CMK (cell line): ENCODE measurements around the gene NAA38.

Source experiments
- DNase-seq: peaks from one replicate; pipeline ENCODE4 v3.0.0-alpha.2; 2010; ENCODE audit warnings: low read depth

Gene NAA38, protein sequence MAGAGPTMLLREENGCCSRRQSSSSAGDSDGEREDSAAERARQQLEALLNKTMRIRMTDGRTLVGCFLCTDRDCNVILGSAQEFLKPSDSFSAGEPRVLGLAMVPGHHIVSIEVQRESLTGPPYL

GRCh38 chr17:7856811-7857712 lies at the start of gene NAA38:
Gene NAA38, minus strand, starts transcription at chr17:7857559. Its CDS starts 96 bp downstream, at chr17:7857463.
- peak; percentile 83 for DNase-seq

DNA sequence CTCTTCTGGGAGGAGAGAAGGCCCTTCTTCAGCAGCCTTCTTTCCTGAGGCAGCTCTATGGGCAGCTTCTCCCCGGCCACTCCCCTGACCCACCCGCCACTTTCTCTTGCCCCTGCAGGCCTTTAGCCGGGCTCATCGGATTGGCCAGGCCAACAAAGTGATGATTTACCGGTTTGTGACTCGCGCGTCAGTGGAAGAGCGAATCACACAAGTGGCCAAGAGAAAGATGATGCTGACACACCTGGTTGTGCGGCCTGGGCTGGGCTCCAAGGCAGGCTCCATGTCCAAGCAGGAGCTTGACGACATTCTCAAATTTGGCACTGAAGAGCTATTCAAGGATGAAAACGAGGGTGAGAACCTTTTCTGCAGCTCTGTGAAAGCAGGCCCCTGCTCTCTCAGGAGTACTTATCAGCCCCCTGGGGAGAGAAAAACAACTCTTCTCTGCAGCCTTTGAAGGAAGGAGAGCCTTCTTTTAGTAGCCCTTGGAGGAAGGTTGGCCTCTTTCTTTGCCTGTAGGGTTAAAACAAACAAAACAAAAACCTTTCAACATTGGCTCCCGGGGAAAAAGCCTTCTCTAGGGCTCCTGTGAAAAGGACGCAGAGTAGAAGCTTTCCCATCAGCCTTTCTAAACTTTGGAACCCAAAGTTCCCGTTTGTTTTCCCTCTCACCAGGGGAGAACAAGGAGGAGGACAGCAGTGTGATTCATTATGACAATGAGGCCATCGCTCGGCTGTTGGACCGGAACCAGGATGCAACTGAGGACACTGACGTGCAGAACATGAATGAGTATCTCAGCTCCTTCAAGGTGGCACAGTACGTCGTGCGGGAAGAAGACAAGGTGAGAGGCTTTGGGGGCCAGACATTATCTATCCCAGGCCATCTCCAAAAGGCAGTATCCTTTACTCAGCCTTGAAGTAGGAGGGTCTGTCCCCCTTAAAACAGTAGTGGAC lies 46.1 kb upstream of the NAA38 start:
- no peak for DNase-seq

GRCh38 chr17:7897773-7898172 lies 40.4 kb upstream of the NAA38 start:
- DNase-seq = no peak

DNA sequence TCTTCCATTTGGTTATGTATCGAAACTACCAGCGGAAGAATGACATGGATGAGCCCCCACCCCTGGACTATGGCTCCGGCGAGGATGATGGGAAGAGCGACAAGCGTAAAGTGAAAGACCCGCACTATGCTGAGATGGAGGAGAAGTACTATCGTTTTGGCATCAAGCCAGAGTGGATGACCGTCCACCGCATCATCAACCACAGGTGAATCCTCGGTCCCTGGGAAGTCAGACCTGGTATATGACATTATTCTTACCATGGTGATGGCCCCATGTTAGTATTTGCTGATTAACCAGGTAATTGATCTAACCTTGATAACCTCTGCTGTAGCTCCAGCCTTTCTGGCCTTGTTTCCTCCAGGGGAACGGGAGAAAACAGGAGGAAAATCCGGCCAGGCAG lies 39.7 kb upstream of the NAA38 start:
- DNase-seq = no peak

GRCh38 chr17:7894866-7895265 lies 37.5 kb upstream of the NAA38 start:
- DNase-seq = no peak

GRCh38 chr17:7894226-7894625 lies 36.9 kb upstream of the NAA38 start:
- DNase-seq = no peak

- DNase-seq = no peak
These were observed 36.0 kb upstream of the NAA38 start for GRCh38 chr17:7893187-7893880.

GRCh38 chr17:7889166-7889955 lies 32.0 kb upstream of the NAA38 start:
- no peak for DNase-seq

DNA sequence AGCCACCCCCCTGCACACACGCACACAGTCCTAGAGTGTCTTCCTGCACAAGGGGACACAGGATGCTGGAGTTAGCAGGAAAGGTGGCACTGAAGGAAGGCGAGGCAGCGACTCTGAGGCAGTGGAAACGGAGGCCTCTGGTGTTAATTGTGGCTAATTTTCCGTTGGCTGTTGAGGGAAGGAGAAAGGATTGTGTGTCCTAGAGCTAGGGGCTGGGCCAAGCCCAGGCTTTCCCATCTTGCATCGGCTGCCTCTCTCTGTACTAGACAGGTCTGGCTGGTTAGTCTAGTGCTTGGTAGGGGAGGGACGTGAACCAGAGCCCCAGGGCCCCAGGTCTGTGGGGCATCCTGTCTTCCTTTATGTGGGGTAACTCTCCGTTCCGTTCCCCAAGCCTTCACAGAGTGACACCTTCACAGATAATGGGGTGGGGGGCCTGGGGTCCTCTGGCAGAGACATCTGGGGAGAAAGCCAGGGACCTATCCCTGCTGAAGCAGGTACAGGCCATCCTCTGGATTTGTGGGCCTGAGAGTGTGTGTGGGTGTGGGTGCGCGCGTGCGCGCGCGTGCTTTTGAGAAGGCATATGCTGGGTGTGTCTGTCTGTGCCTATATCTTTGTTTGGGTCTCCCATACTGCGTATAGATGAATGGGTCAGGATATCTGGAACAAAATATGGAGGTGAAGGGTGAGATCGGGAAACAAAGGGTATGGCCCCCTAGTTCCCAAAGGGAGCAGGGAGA lies 31.0 kb upstream of the NAA38 start, which contains the start of gene CHD3:
Gene CHD3 (plus strand): TSS at position 606 of the 737 bp plus-strand sequence. CDS start 212 bp downstream, outside the sequence.
- no peak for DNase-seq

DNA sequence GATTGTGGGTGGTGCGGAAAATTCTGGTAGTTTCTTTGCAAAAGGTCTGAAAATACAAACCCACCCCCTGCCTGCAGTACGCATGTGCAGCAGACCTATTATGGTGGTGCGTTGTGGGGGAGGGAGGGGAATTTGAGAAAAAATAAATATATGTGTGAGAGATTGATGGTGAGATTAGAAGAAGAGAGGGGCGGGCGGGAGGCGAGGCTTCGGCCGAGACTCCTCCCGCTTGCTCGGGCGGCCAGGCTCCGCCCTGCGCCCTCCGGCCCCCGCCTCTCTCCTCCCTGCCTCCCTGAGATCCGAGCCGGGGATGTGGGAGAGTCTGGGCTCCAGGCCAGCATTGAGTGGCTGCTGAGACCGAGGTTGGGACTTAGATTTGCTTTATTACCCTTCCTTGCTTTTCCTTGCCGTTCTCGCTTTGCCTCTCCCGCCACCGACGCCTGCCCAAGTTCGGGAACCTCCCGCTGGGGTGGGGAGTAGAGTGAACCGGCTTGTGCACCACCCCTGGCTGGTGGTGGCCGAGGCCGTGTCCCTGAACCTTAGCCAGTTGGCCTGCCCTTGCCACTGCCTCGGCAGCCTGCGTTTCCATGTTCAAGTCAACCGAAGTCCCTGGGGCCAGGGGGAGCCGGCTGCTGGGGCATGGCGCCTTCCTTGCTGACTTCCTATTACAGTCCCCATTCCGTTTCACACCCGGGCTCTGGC lies 30.3 kb upstream of the NAA38 start:
- peak; percentile 68 for DNase-seq

GRCh38 chr17:7887038-7887481 lies 29.7 kb upstream of the NAA38 start:
- no peak for DNase-seq

DNA sequence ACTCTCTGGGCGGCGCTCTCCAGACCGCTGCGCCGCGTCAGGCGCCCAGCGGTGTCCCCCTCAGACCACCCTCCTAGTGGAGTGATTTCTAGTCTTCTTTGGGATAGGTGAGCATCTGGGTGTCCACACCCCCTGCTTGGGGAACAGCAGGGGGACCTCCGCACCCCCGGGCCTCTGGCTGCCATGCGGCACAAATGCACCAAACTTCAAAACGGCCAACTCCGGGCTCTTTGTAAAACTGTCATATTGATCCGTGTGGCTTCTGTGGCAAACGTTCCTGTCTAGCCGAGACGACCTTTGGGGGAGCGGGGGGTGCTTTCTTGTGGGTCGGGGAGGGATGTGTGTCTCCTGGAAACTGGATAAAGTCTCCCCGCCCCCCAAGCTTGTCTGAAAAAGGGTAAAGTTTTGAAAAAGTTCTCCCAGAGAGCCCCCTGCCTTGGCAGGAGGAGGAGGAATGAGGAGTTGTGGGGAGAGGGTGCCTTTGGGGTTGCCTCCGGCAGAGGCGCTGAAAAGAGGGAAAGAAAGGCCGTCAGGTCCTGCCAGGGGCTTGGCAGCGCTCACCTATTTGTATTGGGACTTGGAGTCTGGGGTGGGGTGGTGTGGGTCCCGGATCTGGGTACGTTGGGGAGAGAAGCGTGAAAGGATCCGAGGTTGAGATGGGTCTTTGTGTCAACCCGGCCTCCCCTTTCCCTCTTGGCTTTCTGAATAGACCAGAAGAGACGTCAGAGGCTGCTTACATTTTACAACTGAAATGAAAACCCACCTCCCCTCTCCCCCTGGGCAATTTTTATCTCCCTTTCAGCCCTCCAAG lies 29.1 kb upstream of the NAA38 start:
- DNase-seq = no peak

DNA sequence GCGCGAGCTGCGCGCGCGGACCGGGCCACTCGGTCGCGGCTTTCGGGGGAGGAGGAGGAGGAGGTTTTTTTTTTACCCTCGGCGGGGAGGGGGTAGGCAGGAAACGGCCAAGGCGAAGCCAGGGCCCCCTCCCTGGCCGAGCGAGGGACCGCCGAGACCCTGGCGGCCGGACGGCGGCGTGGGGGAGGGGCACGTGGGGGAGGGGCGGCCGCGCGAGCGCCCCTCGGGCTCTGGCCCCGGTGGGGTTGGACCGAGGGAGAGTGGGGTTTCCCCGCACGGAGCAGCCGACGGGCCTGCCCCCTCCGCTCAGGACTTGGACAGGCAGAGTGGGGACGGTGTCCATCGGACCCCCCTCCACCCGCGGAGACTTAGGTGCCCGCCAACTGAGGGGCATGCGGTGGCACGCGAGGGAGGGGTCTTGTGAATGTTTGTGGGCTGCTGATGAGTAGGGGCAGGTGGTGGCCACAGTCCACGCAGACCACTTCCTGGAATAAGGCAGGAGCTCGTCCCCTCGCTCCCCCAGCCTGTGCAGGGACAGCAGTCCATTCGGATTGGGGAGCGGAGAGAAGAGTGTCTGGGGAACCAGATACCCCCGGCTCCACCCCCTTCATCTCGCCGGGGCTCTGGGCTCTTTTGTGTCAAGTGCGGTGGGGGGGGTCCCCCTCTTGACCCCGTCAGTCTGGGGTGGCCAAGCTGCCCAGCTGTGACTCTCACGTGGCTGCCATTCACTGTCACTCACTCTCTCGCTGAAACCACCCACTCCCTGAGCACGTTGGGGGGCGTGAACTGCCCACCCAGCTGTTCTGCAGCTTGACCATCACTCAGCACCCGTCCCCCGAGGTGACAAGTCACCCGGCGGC lies 28.2 kb upstream of the NAA38 start:
- DNase-seq = peak; percentile 65

DNA sequence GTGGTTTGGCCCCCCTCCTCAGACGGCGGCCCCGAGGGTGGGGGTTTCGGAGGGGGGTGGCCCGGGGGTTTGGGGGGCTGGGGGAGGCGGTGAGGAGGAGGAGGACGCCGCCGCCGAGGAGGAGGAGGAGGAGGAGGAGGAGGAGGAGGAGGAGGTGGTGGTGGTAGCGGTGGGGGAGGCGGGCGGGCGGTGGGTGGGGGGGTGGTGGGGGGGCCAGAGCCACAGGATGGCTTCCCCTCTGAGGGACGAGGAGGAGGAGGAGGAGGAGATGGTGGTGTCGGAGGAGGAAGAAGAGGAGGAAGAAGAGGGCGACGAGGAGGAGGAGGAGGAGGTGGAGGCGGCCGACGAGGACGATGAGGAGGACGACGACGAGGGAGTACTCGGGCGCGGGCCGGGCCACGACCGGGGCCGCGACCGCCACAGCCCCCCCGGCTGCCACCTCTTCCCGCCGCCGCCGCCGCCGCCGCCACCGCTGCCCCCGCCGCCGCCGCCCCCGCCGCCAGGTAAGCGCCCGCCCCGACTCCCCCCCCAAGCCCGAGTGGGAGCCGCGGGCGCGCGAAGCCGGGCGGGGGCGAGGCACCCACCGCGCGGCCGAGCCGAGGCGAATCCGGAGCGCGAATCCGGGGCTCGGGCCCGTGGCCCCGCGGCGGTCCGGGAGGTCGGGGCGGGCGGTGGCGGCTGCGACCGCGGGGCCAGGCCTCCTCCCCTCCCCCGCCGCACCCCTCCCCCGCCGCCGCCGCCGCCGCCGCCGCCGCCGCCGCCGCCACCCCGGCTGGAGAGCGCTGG lies 27.4 kb upstream of the NAA38 start:
- DNase-seq = no peak

DNA sequence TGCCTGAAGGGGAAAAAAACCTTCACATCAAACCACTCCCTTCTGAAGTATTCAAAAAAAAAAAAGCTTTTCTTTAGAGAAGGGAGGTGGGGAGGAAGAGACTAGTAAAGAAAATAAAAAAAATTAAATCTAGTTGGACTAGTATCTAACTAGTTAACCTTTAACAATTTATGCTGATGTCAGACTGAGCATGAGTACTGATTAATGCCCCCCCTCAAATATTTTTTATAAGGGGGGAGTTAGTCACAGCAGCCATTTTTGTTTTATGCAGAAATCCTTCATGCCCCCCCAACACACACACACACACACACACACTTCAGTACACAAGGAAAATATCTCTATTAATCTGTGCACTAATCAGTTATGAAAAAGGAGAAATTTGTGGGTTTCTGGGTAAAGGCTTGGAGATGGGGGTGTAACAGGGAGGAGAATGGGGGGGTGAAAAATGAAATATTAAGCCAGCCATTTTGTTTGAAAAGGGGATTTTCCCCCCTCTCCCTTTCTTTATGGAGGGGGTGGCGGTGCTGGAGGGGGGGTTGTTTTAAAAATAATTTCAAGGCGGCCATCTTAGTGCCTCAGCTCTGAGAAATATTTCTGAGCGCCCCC lies 26.5 kb upstream of the NAA38 start:
- DNase-seq = no peak

DNA sequence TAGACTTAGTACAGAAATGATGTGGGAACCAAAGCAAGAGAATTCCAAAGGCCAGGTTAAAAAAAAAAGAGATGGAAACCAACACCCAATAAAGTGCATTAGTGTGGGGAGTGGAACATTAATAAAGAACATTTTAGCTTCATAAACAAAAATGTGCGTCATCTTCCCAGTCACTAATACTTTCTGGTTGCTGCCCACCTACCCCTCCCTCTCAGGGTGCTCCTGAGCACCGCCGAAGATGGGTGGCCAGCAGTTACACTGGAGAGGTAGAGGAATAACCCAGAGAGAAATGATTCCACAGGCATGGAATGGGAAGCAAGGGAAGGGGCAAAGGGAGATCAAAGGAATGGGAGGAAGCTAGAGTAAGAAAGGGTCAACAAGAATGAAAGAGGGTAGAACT lies 25.3 kb upstream of the NAA38 start:
- DNase-seq = no peak
